Sciatic nerve (tissue), 2 donors: ENCODE measurements around the gene LYVE1. TPM values are rescaled to one million over a fixed set of nuclear protein-coding genes. Genes with fewer than 3 reads are reported as not detected.

Experiments used
- ATAC-seq: fragments of 200-7000 bp; cut with Tn5 transposase; one replicate; pipeline ENCODE4 v1.9.1; 2020; ENCODE audit warnings: mild to moderate bottlenecking, moderate library complexity
- DNase-seq: peaks from one replicate; pipeline ENCODE4 v3.0.0-alpha.2; 2020; ENCODE audit warnings: low spot score
- intact Hi-C: fragments of 100-400 bp; cut with DNase I; formaldehyde crosslinking; loops from one replicate; pipeline ENCODE4 v1.14.2; 2022
- total RNA-seq: library from RNA; stranded (reverse); fragmentation: NEBNext Ultra II Directional; extraction: Animal tissue kit (Norgen Biotek cat#: 25700); gene quantifications from one replicate; pipeline ENCODE4 v1.2.1, GENCODE V29; 2021
- donor health status: DM: no; HTN: no; CAD: no.
- donor health status: DM: no; HTN: no; CAD: no.

The LYVE1 gene
- total RNA-seq, 1 donor from 2014 or later: 48.4 TPM

- intact Hi-C loops: no loop called here
- ATAC-seq (no peak), DNase-seq (no peak)
Observed at GRCh38 chr11:10537600-10537999, 30.9 kb downstream of the LYVE1 start.

- DNase-seq: no peak
- intact Hi-C loops: no loop called here
- no peak for ATAC-seq
Observed at GRCh38 chr11:10534316-10534715, 34.1 kb downstream of the LYVE1 start.

- DNase-seq (no peak), ATAC-seq (no peak)
- intact Hi-C loops: no loop called here
Observed at GRCh38 chr11:10533323-10533722, 35.1 kb downstream of the LYVE1 start.

- intact Hi-C loops: no loop called here
- ATAC-seq (no peak), DNase-seq (no peak)
Observed at GRCh38 chr11:10532526-10532925, 35.9 kb downstream of the LYVE1 start.

GRCh38 chr11:10529279-10529678, 39.2 kb downstream of the LYVE1 start:
- intact Hi-C loops: no loop called here
- no peak for ATAC-seq
- no peak for DNase-seq

GRCh38 chr11:10528121-10528520, 40.3 kb downstream of the LYVE1 start:
- no peak for ATAC-seq
- intact Hi-C loops: no loop called here
- DNase-seq: no peak

GRCh38 chr11:10526974-10527918, 41.2 kb downstream of the LYVE1 start:
- ATAC-seq (no peak), DNase-seq (no peak)
- intact Hi-C loops: no loop called here

GRCh38 chr11:10524471-10524870, 44.0 kb downstream of the LYVE1 start:
- ATAC-seq: no peak
- no peak for DNase-seq
- intact Hi-C loops: no loop called here

GRCh38 chr11:10522921-10523320, 45.5 kb downstream of the LYVE1 start:
- intact Hi-C loops: no loop called here
- ATAC-seq: no peak
- DNase-seq: no peak

- DNase-seq: no peak
- intact Hi-C loops: no loop called here
- no peak for ATAC-seq
Observed at GRCh38 chr11:10522276-10522675, 46.2 kb downstream of the LYVE1 start.

GRCh38 chr11:10520562-10520961, 47.9 kb downstream of the LYVE1 start:
- intact Hi-C loops: no loop called here
- no peak for ATAC-seq
- no peak for DNase-seq

GRCh38 chr11:10519630-10520029, 48.8 kb downstream of the LYVE1 start:
- intact Hi-C loops: no loop called here
- DNase-seq (no peak), ATAC-seq (no peak)

- ATAC-seq: no peak
- no peak for DNase-seq
- intact Hi-C loops: no loop called here
Observed at GRCh38 chr11:10518891-10519290, 49.6 kb downstream of the LYVE1 start.

GRCh38 chr11:10518123-10518522, 50.3 kb downstream of the LYVE1 start:
- intact Hi-C loops: no loop called here
- ATAC-seq: no peak
- no peak for DNase-seq

- ATAC-seq: no peak
- intact Hi-C loops: no loop called here
- DNase-seq: no peak
Observed at GRCh38 chr11:10515418-10515817, 53.0 kb downstream of the LYVE1 start.

GRCh38 chr11:10514709-10515108, 53.8 kb downstream of the LYVE1 start:
- no peak for ATAC-seq
- intact Hi-C loops: no loop called here

GRCh38 chr11:10514202-10514601, 54.3 kb downstream of the LYVE1 start:
- no peak for ATAC-seq
- intact Hi-C loops: no loop called here

More at GRCh38 chr11:10514709-10515108, 53.8 kb downstream of the LYVE1 start:
- DNase-seq: no peak

GRCh38 chr11:10511181-10511621, 57.3 kb downstream of the LYVE1 start:
- DNase-seq (no peak), ATAC-seq (no peak)
- intact Hi-C loops: no loop called here

More at GRCh38 chr11:10514202-10514601, 54.3 kb downstream of the LYVE1 start:
- no peak for DNase-seq
